GM23338 (cell line): ENCODE data around the gene MEFV. TPM values are rescaled to one million over a fixed set of nuclear protein-coding genes. Genes with fewer than 3 reads are reported as not detected.

ENCODE experiments used
- ATAC-seq: fragments of 200-7000 bp; cut with Tn5 transposase; 3 replicates; pipeline ENCODE4 v1.9.1; 2020
- DNase-seq: peaks from one replicate; pipeline ENCODE4 v3.0.0-alpha.2; 2015; ENCODE audit warnings: low spot score
- H2AFZ ChIP-seq: fragments of 200-600 bp; sonication (generic); 2 replicates; pipeline ENCODE4 v1.8.0; 2016; ENCODE audit warnings: antibody characterized with exemption, mild to moderate bottlenecking, moderate library complexity
- H3F3A ChIP-seq: fragments of 200-600 bp; sonication (generic); replicated peaks from 2 replicates; pipeline ENCODE4 v1.8.0; 2017; ENCODE audit warnings: antibody characterized with exemption, mixed run types, low read depth
- H3K27ac ChIP-seq: fragments of 200-600 bp; sonication (generic); 2 replicates; pipeline ENCODE4 v1.6.1; 2016; ENCODE audit warnings: low read depth
- H3K27me3 ChIP-seq: fragments of 200-600 bp; sonication (generic); 2 replicates; pipeline ENCODE4 v1.8.0; 2016; ENCODE audit warnings: mild to moderate bottlenecking, mixed run types, moderate library complexity; ENCODE audit not compliant: insufficient read depth
- H3K36me3 ChIP-seq: fragments of 200-600 bp; sonication (generic); 2 replicates; pipeline ENCODE4 v1.8.0; 2016; ENCODE audit warnings: mild to moderate bottlenecking; ENCODE audit not compliant: insufficient read depth
- H3K4me1 ChIP-seq: fragments of 200-600 bp; sonication (generic); 2 replicates; pipeline ENCODE4 v1.8.0; 2016; ENCODE audit warnings: mild to moderate bottlenecking, moderate library complexity; ENCODE audit not compliant: insufficient read depth
- H3K4me2 ChIP-seq: fragments of 200-600 bp; sonication (generic); 2 replicates; pipeline ENCODE4 v1.7.1; 2017; ENCODE audit warnings: mixed run types
- H3K4me3 ChIP-seq: fragments of 200-600 bp; sonication (generic); 2 replicates; pipeline ENCODE4 v1.6.1; 2016; ENCODE audit warnings: mixed run types
- H3K79me2 ChIP-seq: fragments of 200-600 bp; sonication (generic); replicated peaks from 2 replicates; pipeline ENCODE4 v1.8.0; 2017; ENCODE audit warnings: mild to moderate bottlenecking; ENCODE audit not compliant: insufficient read depth
- H3K9me2 ChIP-seq: fragments of 200-600 bp; sonication (generic); 2 replicates; pipeline ENCODE4 v1.8.0; 2017; ENCODE audit not compliant: insufficient read depth
- H4K20me1 ChIP-seq: fragments of 200-600 bp; sonication (generic); replicated peaks from 2 replicates; pipeline ENCODE4 v1.8.0; 2017; ENCODE audit warnings: mild to moderate bottlenecking; ENCODE audit not compliant: insufficient read depth
- H3K27ac Mint-ChIP-seq: 2 replicates; pipeline ENCODE4 v1.8.0; 2020; ENCODE audit warnings: inconsistent platforms, mild to moderate bottlenecking, moderate library complexity, mixed read lengths
- H3K27me3 Mint-ChIP-seq: 3 replicates; pipeline ENCODE4 v1.8.0; 2022; ENCODE audit warnings: low read depth, mild to moderate bottlenecking, moderate library complexity, mixed read lengths, inconsistent platforms; ENCODE audit not compliant: insufficient read depth, poor library complexity
- H3K36me3 Mint-ChIP-seq: 3 replicates; pipeline ENCODE4 v1.8.0; 2021; ENCODE audit warnings: low read depth, mild to moderate bottlenecking, inconsistent platforms, moderate library complexity, mixed read lengths
- H3K4me1 Mint-ChIP-seq: 3 replicates; pipeline ENCODE4 v1.8.0; 2020; ENCODE audit warnings: mild to moderate bottlenecking, inconsistent platforms, mixed read lengths
- H3K4me3 Mint-ChIP-seq: 3 replicates; pipeline ENCODE4 v1.8.0; 2021; ENCODE audit warnings: moderate library complexity, mild to moderate bottlenecking, inconsistent platforms, mixed read lengths
- H3K9me3 Mint-ChIP-seq: 3 replicates; pipeline ENCODE4 v1.8.0; 2020; ENCODE audit warnings: moderate library complexity, mild to moderate bottlenecking, inconsistent platforms, mixed read lengths
- EZH2 ChIP-seq: fragments of 200-600 bp; sonication (generic); IDR thresholded peaks from one replicate; pipeline ENCODE4 v1.8.0; 2017; ENCODE audit warnings: antibody characterized with exemption, mild to moderate bottlenecking, low read depth; ENCODE audit not compliant: unreplicated experiment
- JUNB ChIP-seq: IDR thresholded peaks from one replicate; pipeline ENCODE4 v1.6.1; 2016; ENCODE audit warnings: antibody characterized with exemption; ENCODE audit not compliant: unreplicated experiment
- NANOG ChIP-seq: IDR thresholded peaks from 2 replicates; pipeline ENCODE4 v1.6.1; 2016; ENCODE audit warnings: antibody characterized with exemption, borderline replicate concordance
- POLR2AphosphoS5 ChIP-seq: IDR thresholded peaks from 2 replicates; pipeline ENCODE4 v1.6.1; 2016; ENCODE audit warnings: antibody characterized with exemption, low read depth
- STAT1 ChIP-seq: IDR thresholded peaks from one replicate; pipeline ENCODE4 v1.6.1; 2016; ENCODE audit warnings: antibody characterized with exemption; ENCODE audit not compliant: unreplicated experiment
- ZNF114 ChIP-seq: fragments of 250-450 bp; sonication (Bioruptor Pico); IDR thresholded peaks from 2 replicates; pipeline ENCODE4 v1.5.0; 2020; ENCODE audit warnings: mild to moderate bottlenecking, moderate library complexity
- ZNF331 ChIP-seq: fragments of 250-450 bp; sonication (Bioruptor Pico); IDR thresholded peaks from 2 replicates; pipeline ENCODE4 v1.5.0; 2020; ENCODE audit warnings: low read depth, mild to moderate bottlenecking, moderate library complexity
- polyA plus RNA-seq: library from polyadenylated mRNA; unstranded; fragments of >200 nt; fragmentation: Nextera tagmentation; extraction: Ambion mirVana; gene quantifications from 2 replicates; pipeline ENCODE4 v1.2.1, GENCODE V29; 2016
- total RNA-seq: library from RNA; depleted of rRNA; stranded (reverse); fragments of >200 nt; shearing (Covaris generic); gene quantifications from 2 replicates; pipeline ENCODE4 v1.2.3, GENCODE V29; 2014
- TF ChIP-seq, protein P1 (sequence below): IDR thresholded peaks from one replicate; pipeline ENCODE4 v1.6.1; 2018; ENCODE audit warnings: antibody characterized with exemption; ENCODE audit not compliant: unreplicated experiment
- TF ChIP-seq, protein P2 (sequence below): IDR thresholded peaks from 2 replicates; pipeline ENCODE4 v1.6.1; 2016; ENCODE audit warnings: antibody characterized with exemption

Gene MEFV
- total and polyA plus RNA-seq, 2 experiments from 2014 or later = 0.07 TPM; not detected in 1

DNA sequence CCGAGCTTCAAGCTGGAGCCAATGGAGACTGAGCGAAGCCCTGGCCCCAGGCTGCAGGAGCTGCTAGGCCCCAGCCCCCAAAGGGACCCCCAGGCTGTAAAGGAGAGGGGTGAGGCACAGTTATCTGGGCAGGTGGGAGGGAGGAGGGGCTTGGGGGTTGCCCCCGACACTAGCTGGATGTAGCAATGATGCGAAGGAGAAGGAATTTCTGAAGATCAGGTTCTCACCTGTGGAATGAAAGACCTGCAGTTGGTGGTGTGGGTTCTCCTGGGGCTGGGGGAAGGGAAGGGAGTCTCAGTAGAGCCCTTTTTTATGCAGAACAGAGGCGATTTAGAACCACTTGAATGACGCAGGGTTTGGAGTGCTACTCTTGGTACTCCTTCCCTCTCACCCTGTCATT is 28.7 kb upstream of the MEFV start (continued):
- TF ChIP-seq, protein P1, sequence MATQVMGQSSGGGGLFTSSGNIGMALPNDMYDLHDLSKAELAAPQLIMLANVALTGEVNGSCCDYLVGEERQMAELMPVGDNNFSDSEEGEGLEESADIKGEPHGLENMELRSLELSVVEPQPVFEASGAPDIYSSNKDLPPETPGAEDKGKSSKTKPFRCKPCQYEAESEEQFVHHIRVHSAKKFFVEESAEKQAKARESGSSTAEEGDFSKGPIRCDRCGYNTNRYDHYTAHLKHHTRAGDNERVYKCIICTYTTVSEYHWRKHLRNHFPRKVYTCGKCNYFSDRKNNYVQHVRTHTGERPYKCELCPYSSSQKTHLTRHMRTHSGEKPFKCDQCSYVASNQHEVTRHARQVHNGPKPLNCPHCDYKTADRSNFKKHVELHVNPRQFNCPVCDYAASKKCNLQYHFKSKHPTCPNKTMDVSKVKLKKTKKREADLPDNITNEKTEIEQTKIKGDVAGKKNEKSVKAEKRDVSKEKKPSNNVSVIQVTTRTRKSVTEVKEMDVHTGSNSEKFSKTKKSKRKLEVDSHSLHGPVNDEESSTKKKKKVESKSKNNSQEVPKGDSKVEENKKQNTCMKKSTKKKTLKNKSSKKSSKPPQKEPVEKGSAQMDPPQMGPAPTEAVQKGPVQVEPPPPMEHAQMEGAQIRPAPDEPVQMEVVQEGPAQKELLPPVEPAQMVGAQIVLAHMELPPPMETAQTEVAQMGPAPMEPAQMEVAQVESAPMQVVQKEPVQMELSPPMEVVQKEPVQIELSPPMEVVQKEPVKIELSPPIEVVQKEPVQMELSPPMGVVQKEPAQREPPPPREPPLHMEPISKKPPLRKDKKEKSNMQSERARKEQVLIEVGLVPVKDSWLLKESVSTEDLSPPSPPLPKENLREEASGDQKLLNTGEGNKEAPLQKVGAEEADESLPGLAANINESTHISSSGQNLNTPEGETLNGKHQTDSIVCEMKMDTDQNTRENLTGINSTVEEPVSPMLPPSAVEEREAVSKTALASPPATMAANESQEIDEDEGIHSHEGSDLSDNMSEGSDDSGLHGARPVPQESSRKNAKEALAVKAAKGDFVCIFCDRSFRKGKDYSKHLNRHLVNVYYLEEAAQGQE = no peak
- TF ChIP-seq NANOG = no peak
- TF ChIP-seq, protein P2, sequence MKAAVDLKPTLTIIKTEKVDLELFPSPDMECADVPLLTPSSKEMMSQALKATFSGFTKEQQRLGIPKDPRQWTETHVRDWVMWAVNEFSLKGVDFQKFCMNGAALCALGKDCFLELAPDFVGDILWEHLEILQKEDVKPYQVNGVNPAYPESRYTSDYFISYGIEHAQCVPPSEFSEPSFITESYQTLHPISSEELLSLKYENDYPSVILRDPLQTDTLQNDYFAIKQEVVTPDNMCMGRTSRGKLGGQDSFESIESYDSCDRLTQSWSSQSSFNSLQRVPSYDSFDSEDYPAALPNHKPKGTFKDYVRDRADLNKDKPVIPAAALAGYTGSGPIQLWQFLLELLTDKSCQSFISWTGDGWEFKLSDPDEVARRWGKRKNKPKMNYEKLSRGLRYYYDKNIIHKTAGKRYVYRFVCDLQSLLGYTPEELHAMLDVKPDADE = no peak
- no peak for TF ChIP-seq JUNB
- TF ChIP-seq ZNF331 = no peak
- no peak for TF ChIP-seq ZNF114
- TF ChIP-seq POLR2AphosphoS5 = no peak

DNA sequence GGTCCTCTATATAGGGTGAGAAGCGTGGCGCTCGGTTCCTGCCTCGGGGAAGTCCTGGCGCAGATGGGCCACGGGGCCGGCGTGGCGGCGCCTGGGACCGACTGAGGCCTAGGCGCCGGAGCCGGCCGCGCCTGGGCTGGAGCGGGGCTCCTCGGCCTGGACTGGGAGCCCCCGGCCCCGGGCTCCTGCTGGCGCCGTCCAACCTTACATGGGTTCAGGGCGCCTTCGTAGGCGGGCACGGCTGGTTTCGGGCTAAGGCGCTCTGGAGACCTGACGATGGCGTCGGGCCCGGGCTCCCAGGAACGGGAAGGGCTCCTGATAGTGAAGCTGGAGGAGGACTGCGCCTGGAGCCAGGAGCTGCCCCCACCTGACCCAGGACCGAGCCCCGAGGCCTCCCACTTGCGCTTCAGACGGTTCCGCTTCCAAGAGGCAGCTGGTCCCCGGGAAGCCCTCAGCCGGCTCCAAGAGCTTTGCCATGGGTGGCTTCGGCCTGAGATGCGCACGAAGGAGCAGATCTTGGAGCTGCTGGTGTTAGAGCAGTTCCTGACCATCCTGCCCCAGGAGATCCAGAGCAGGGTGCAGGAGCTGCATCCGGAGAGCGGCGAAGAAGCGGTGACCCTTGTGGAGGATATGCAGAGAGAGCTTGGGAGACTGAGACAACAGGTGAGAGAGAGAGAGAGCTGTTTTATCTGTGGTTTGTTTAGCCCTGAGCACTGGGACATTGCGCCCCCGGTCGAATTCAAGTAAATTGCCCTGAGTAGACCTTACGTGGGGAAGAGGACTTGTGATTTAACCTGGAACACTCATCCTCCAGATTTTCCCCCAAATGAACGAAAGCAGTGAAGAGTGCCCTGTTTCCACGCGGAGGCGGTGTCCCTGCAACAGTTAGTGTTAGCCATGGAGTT is 27.4 kb upstream of the MEFV start:
- Mint-ChIP-seq H3K27me3 (peaks cover 24% of the 10 kb centered on the region), H3K27ac (peak overlapping the region; percentile 99), H3K9me3 (peaks cover 38% of the 10 kb centered on the region), H3K4me1 (peaks cover 18% of the 10 kb centered on the region), H3K36me3 (peaks cover 51% of the 10 kb centered on the region), H3K4me3 (peak overlapping the region; percentile 99)
- peaks cover 50% of the 10 kb centered on the region for H3K79me2 ChIP-seq
- TF ChIP-seq ZNF331 (no peak), JUNB (no peak), STAT1 (no peak), EZH2 (no peak), POLR2AphosphoS5 (no peak)
- TF ChIP-seq, protein P2 = no peak
- peaks cover 16% of the 10 kb centered on the region; the same call in 1 of the 2 replicates for H4K20me1 ChIP-seq
- peaks cover 22% of the 10 kb centered on the region for H3K36me3 ChIP-seq
- ATAC-seq (peak; percentile 39), DNase-seq (peak; percentile 36)
- no peaks in the 10 kb centered on the region; the same call in 1 of the 2 replicates for H3K9me2 ChIP-seq
- H3K27ac ChIP-seq = peak overlapping the region; percentile 24; the same call in 1 of the 2 replicates
- peak overlapping the region; percentile 98 for H3K4me3 ChIP-seq
- H3K4me1 ChIP-seq = peaks cover 24% of the 10 kb centered on the region
- 0 out of 2 replicates have a peak, but pooled peaks cover 7% of the 10 kb centered on the region for H3K27me3 ChIP-seq
- no peak overlapping the region for H2AFZ ChIP-seq
- no peaks in the 10 kb centered on the region for H3F3A ChIP-seq
- H3K4me2 ChIP-seq = peak overlapping the region; percentile 99
